ENCODE measurements around the gene DELE1. TPM values are rescaled to one million over a fixed set of nuclear protein-coding genes. Genes with fewer than 3 reads are reported as not detected.

Gene DELE1
- total RNA-seq, 1 donor from 2014 or later, result 40.7 TPM

DNA sequence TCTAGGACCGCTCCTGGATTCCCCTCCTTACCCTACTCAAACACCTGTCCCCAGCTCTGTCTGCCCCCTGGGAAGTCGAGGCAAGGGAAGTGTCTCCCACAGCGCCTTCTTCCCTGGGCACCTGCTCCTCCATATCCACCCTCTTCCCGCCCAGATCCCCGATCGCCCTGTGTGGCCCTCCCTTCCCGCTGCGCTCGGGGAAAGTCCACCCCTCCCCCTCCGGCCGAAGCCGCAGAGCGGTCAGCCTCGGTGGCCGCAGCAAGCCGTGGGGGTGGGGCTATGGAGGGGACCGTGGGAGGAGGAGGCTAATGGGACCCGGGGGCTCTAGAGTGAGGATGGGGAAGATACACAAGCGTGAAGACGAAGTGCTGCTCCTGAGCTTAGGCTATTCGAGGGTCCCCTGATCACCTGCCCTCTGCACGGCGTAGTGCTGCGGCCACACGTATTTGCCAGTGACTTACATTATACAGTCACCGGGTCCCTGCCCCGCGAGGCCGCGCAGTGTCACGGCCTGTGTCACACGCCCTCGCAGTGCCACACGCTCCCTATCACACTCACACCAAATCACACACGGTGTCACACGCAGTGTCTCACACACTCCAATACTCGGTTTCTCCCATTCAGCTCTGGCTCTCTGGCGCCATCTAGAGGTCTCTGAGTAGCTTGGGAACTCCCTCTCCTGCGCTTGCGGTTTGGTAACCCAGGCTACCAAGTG lies 44.8 kb upstream of the DELE1 start:
- no peaks in the 10 kb centered on the region for H3K36me3 ChIP-seq
- peaks cover 17% of the 10 kb centered on the region for H3K27me3 ChIP-seq
- peaks cover 13 to 28% of the 10 kb centered on the region in 2 donors for H3K4me1 ChIP-seq
- DNase-seq (ENCODE audit: low spot score in 2 of 2), result peak; percentile 72 to 94
- TF ChIP-seq, protein P1, sequence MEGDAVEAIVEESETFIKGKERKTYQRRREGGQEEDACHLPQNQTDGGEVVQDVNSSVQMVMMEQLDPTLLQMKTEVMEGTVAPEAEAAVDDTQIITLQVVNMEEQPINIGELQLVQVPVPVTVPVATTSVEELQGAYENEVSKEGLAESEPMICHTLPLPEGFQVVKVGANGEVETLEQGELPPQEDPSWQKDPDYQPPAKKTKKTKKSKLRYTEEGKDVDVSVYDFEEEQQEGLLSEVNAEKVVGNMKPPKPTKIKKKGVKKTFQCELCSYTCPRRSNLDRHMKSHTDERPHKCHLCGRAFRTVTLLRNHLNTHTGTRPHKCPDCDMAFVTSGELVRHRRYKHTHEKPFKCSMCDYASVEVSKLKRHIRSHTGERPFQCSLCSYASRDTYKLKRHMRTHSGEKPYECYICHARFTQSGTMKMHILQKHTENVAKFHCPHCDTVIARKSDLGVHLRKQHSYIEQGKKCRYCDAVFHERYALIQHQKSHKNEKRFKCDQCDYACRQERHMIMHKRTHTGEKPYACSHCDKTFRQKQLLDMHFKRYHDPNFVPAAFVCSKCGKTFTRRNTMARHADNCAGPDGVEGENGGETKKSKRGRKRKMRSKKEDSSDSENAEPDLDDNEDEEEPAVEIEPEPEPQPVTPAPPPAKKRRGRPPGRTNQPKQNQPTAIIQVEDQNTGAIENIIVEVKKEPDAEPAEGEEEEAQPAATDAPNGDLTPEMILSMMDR (IDR thresholded peaks at IDR 0.05), result peak; percentile 90 to 94 (median 93)
- peak overlapping the region; percentile 70 to 77 for H3K4me3 ChIP-seq
- no peaks in the 10 kb centered on the region for H3K9me3 ChIP-seq
- H3K27ac ChIP-seq, result peak overlapping the region; percentile 28 to 58
- intact Hi-C loops (cut with DNase I), result loop anchor here (1.0 to 5.0 kb wide), 4 partner anchors 30 to 187 kb away; no protein-coding TSS in a partner anchor

DNA sequence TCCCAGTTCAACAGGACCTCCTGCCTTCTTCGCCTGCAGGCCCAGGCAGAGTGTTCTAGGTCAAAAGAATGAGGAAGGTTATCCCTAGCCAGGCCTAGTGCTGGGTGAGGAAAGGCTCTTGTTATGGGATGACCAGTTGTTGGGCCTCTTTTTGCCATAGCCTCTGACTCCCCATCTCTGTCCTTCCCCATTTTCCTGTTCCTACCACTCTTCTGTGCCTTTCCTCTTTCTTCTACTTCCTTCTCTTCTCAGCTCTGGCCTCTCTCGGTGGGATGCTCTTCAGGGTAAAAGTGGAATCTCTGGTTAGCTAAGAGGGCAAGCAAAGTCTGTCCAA lies 44.3 kb upstream of the DELE1 start:
- intact Hi-C loops (cut with DNase I), result loop anchor here (1.0 to 5.0 kb wide), 4 partner anchors 31 to 187 kb away; no protein-coding TSS in a partner anchor
- no peak overlapping the region for H3K27ac ChIP-seq
- peaks cover 13 to 28% of the 10 kb centered on the region in 2 donors for H3K4me1 ChIP-seq
- no peaks in the 10 kb centered on the region for H3K9me3 ChIP-seq
- DNase-seq (ENCODE audit: low spot score in 2 of 2), result no peak
- H3K27me3 ChIP-seq, result peaks cover 17% of the 10 kb centered on the region
- H3K36me3 ChIP-seq, result no peaks in the 10 kb centered on the region
- TF ChIP-seq, protein P1 (IDR thresholded peaks at IDR 0.05), result no peak
- peak overlapping the region in 1 of 2 donors; percentile 77 for H3K4me3 ChIP-seq

DNA sequence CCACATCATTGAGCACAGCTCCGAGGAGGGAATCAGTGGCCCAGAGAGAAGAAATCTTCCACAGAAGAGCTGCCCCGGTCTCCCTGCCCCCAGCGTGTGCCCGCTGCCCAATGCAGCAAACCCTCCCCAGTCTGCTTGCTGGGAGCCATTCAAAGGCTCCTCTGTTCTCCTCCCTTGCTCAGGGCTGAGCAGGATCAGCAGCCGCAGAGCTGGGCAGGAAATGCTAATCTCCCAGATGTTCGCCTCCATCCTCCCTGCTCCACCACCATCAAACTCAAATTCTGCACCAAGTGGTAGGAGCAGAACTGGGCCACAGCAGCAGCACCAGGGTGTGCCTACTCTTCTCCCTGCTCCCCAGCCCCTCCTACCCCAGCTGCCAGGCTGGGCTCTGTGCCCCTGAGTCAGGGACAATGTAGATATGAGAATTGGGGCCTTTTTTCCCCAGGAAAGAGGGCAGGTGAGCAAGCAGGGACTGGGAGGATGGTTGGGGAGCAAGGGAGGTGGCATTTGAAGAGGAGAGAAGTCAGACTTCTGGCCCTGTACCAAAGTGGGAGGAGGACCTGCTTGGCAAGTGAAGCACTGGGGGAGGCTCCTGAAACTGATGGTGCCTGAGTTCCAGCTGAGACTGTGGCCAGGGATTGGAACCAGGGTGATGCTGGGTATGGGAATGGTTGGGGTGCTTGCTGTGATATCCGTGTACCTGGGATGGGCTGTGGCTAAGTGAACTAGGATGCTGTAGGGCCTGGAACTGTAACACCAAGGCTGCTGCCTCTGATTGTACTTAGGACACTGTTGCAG lies 43.5 kb upstream of the DELE1 start:
- H3K4me1 ChIP-seq, result peaks cover 13 to 28% of the 10 kb centered on the region in 2 donors
- peaks cover 17% of the 10 kb centered on the region for H3K27me3 ChIP-seq
- intact Hi-C loops (cut with DNase I), result loop anchor here (1.0 to 5.0 kb wide), 4 partner anchors 31 to 188 kb away; no protein-coding TSS in a partner anchor
- peak in 1 of 2 donors; percentile 50 for DNase-seq (ENCODE audit: low spot score in 2 of 2)
- no peak overlapping the region for H3K27ac ChIP-seq
- H3K9me3 ChIP-seq, result no peaks in the 10 kb centered on the region
- TF ChIP-seq, protein P1 (IDR thresholded peaks at IDR 0.05), result no peak
- no peak overlapping the region for H3K4me3 ChIP-seq
- H3K36me3 ChIP-seq, result no peaks in the 10 kb centered on the region

DNA sequence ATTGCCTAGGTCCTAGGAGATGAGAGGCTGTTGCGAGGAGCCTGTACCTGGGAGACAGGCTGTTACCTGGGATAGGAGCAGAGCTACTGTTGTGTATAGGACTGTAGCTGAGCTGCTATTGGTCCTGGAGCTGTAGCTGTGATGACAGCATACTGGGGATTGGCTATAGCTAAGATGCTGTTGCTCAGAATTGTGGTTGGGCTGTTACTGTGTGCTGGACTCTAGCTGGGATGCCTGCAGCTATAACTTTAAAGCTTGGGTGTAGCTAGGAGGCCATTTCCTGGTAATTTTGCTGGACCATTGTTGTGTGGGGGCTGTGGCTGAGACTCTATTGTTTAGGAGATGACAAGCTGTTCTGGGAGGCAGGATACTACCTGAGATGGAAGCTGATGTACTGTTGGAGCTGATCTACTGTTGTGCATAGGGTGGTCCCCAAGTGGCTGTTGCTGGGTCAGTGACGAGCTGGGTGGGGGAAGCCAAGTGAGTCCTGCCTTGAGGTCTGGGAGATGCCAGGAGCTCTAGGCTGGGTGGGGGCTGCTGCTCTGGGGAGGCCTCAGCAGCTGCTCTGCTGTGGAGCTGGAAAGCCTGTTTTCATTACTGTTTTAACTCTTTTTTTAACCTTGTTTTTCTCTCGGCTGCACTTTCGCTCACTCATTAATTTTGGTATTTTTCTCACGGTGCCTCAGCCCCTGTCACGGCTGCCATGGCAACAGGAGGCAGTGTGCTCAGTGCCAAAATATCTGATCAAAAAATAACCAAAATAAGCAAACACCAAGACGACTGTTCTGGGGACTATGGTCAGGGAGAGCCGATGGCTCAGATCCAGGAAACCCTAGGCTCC lies 42.5 kb upstream of the DELE1 start:
- H3K36me3 ChIP-seq, result no peaks in the 10 kb centered on the region
- H3K27ac ChIP-seq, result no peak overlapping the region
- H3K27me3 ChIP-seq, result peaks cover 15% of the 10 kb centered on the region
- TF ChIP-seq, protein P1 (IDR thresholded peaks at IDR 0.05), result no peak
- no peaks in the 10 kb centered on the region for H3K9me3 ChIP-seq
- intact Hi-C loops (cut with DNase I), result no loop called here
- peaks cover 13 to 24% of the 10 kb centered on the region in 2 donors for H3K4me1 ChIP-seq
- DNase-seq (ENCODE audit: low spot score in 2 of 2), result peak in 1 of 2 donors; percentile 52
- H3K4me3 ChIP-seq, result no peak overlapping the region

DNA sequence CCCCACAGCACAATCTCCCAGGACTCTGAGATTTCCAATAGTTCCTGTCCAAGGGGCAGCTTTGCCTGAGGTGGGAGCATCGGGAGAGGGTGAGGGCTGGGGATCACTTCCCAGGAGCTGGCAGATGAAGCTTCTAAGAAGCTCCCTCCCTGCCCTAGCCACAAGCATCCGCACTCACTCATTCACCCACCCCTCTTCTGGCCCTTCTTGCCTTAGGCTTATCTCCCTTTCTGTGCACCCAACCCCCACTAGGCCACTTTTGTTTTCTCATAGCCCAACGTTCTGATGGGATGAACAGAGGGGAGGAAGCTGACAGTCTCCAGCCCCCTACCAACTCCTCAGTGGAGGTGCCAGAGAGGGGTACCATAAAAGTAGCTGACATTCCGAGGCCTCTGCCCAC lies 41.8 kb upstream of the DELE1 start:
- intact Hi-C loops (cut with DNase I), result no loop called here
- H3K4me3 ChIP-seq, result no peak overlapping the region

More for the DNA sequence above, 41.8 kb upstream of the DELE1 start:
- Histone ChIP-seq H3K27me3 (peaks cover 8% of the 10 kb centered on the region), H3K27ac (no peak overlapping the region), H3K9me3 (no peaks in the 10 kb centered on the region), H3K36me3 (no peaks in the 10 kb centered on the region), H3K4me1 (peaks cover 10 to 17% of the 10 kb centered on the region in 2 donors)
- peak in 1 of 2 donors; percentile 43 for DNase-seq (ENCODE audit: low spot score in 2 of 2)
- TF ChIP-seq, protein P1 (IDR thresholded peaks at IDR 0.05), result no peak

All from ascending aorta (tissue), 2 donors.